ENCODE data around the gene RFX3.

Gene RFX3

GRCh38 chr9:3479514-3480352, 46.1 kb downstream of the RFX3 start:
- Histone ChIP-seq H3K4me1 (ENCODE audit: insufficient read depth, low read length) (peaks cover 17% of the 10 kb centered on the region), H3K9me3 (ENCODE audit: insufficient read depth, low read length, severe bottlenecking) (no peaks in the 10 kb centered on the region), H3K27ac (ENCODE audit: low read length) (no peak overlapping the region), H3K36me3 (ENCODE audit: insufficient read depth, low read length) (no peaks in the 10 kb centered on the region; the same call in 1 of the 2 replicates), H4K20me1 (ENCODE audit: insufficient read depth, low read length) (no peaks in the 10 kb centered on the region), H3K4me2 (ENCODE audit: insufficient read depth, low read length) (no peak overlapping the region), H3K9ac (ENCODE audit: low read depth, low read length) (no peak overlapping the region), H3K4me3 (ENCODE audit: low read depth in 1 of 2, low read length in 2 of 2) (no peak overlapping the region), H3K27me3 (ENCODE audit: insufficient read depth, low read length, poor library complexity) (no peaks in the 10 kb centered on the region), H3K79me2 (ENCODE audit: insufficient read depth, low read length) (peaks cover 4% of the 10 kb centered on the region; the same call in 1 of the 2 replicates), H2AFZ (ENCODE audit: low read depth, low read length) (no peak overlapping the region)
- DNase-seq (no peak), ATAC-seq (ENCODE audit: insufficient read depth, low read depth) (no peak)
- TF ChIP-seq CTCF (IDR thresholded peaks at IDR 0.05; ENCODE audit: borderline replicate concordance, extremely low read depth, low read length, poor library complexity, severe bottlenecking): no peak
- TF ChIP-seq EZH2 (IDR thresholded peaks at IDR 0.05; ENCODE audit: borderline replicate concordance, low read depth, low read length, severe bottlenecking): no peak

GRCh38 chr9:3478549-3478953, 47.2 kb downstream of the RFX3 start:
- Histone ChIP-seq H3K36me3 (ENCODE audit: insufficient read depth, low read length) (no peaks in the 10 kb centered on the region; the same call in 1 of the 2 replicates), H3K4me1 (ENCODE audit: insufficient read depth, low read length) (peaks cover 17% of the 10 kb centered on the region), H3K9ac (ENCODE audit: low read depth, low read length) (no peak overlapping the region), H3K4me2 (ENCODE audit: insufficient read depth, low read length) (no peak overlapping the region), H2AFZ (ENCODE audit: low read depth, low read length) (no peak overlapping the region), H3K27me3 (ENCODE audit: insufficient read depth, low read length, poor library complexity) (no peaks in the 10 kb centered on the region), H3K27ac (ENCODE audit: low read length) (no peak overlapping the region), H3K4me3 (ENCODE audit: low read depth in 1 of 2, low read length in 2 of 2) (no peak overlapping the region), H3K9me3 (ENCODE audit: insufficient read depth, low read length, severe bottlenecking) (no peaks in the 10 kb centered on the region), H3K79me2 (ENCODE audit: insufficient read depth, low read length) (peaks cover 4% of the 10 kb centered on the region; the same call in 1 of the 2 replicates), H4K20me1 (ENCODE audit: insufficient read depth, low read length) (no peaks in the 10 kb centered on the region)
- ATAC-seq (ENCODE audit: insufficient read depth, low read depth): no peak
- no peak for DNase-seq
- TF ChIP-seq EZH2 (IDR thresholded peaks at IDR 0.05; ENCODE audit: borderline replicate concordance, low read depth, low read length, severe bottlenecking): no peak

GRCh38 chr9:3477236-3477834, 48.5 kb downstream of the RFX3 start:
- Histone ChIP-seq H2AFZ (ENCODE audit: low read depth, low read length) (peak overlapping the region; percentile 70), H3K27me3 (ENCODE audit: insufficient read depth, low read length, poor library complexity) (no peaks in the 10 kb centered on the region), H3K27ac (ENCODE audit: low read length) (peak overlapping the region; percentile 77), H3K4me3 (ENCODE audit: low read depth in 1 of 2, low read length in 2 of 2) (peak overlapping the region; percentile 17 to 54; a peak in 3 of 4 replicates), H3K79me2 (ENCODE audit: insufficient read depth, low read length) (peaks cover 4% of the 10 kb centered on the region; the same call in 1 of the 2 replicates), H3K9ac (ENCODE audit: low read depth, low read length) (peak overlapping the region; percentile 46), H3K9me3 (ENCODE audit: insufficient read depth, low read length, severe bottlenecking) (no peaks in the 10 kb centered on the region), H3K4me2 (ENCODE audit: insufficient read depth, low read length) (peak overlapping the region; percentile 64), H3K36me3 (ENCODE audit: insufficient read depth, low read length) (no peaks in the 10 kb centered on the region), H4K20me1 (ENCODE audit: insufficient read depth, low read length) (no peaks in the 10 kb centered on the region), H3K4me1 (ENCODE audit: insufficient read depth, low read length) (peaks cover 17% of the 10 kb centered on the region)
- DNase-seq (no peak), ATAC-seq (ENCODE audit: insufficient read depth, low read depth) (peak; percentile 70)
- TF ChIP-seq CTCF (IDR thresholded peaks at IDR 0.05; ENCODE audit: borderline replicate concordance, extremely low read depth, low read length, poor library complexity, severe bottlenecking) (no peak), EZH2 (IDR thresholded peaks at IDR 0.05; ENCODE audit: borderline replicate concordance, low read depth, low read length, severe bottlenecking) (no peak)
